PC-3 (cell line): ENCODE results near the gene ERCC8.

Source experiments
- CTCF ChIP-seq: fragments of 300-600 bp; sonication (generic); conservative IDR thresholded peaks from 2 replicates; pipeline ENCODE4 v1.5.1; 2017; ENCODE audit warnings: antibody characterized with exemption, low read depth, mild to moderate bottlenecking, low read length
- EZH2 ChIP-seq: fragments of 300-600 bp; sonication (generic); IDR thresholded peaks from one replicate; pipeline ENCODE4 v1.6.1; 2017; ENCODE audit warnings: antibody characterized with exemption, mild to moderate bottlenecking, low read length; ENCODE audit not compliant: unreplicated experiment
- EZH2phosphoT487 ChIP-seq: fragments of 300-600 bp; sonication (generic); IDR thresholded peaks from 2 replicates; pipeline ENCODE4 v1.6.1; 2018; ENCODE audit warnings: mild to moderate bottlenecking, antibody characterized with exemption, low read length, borderline replicate concordance

DNA sequence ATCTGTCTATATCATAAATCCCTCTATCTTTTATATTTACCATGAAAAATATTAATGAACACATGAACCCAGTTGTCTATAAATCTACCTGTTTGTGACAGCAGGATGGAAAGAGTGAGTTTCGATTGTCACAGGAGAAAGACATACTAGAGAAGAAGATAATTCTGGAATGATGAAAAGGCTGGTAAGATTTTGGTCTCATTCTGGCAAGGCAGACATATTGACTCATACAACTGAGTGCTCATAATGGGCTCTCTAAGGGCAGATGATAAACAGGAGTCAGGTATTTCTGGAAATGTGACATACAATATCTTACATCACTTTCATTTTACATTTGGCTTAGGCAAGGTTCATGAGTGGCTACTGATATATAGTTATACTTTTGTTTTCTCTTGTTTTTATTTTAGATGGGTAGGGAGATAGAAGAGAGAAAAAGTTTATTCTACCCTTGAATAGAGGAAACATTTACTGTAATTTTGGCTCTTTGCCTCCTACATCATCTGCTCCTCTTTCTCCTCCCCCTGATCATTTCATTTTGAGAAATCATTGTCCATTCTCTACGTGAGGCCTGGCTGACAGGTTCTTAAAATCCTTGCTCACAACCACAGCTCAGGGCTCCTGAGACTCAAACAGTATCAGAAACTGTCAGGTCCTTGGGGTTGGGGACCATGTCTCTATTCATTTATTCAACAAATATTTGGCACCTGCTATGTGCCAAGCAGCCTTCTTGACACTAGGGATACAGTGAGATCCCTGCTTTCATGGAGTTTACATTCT, 115.2 kb downstream of the ERCC8 start:
- TF ChIP-seq CTCF (no peak), EZH2phosphoT487 (no peak), EZH2 (no peak)
